ENCODE measurements around the gene HJV. TPM values are rescaled to one million over a fixed set of nuclear protein-coding genes. Genes with fewer than 3 reads are reported as not detected.

The HJV gene
- total RNA-seq, 2 donors from 2014 or later = 0.13 to 0.15 TPM

GRCh38 chr1:146012703-146013558, 8.6 kb downstream of the HJV start:
- Mint-ChIP-seq H3K27ac (no peak overlapping the region), H3K4me3 (no peak overlapping the region)
- peak; percentile 81 for TF ChIP-seq CTCF (conservative IDR thresholded peaks at IDR 0.05)

GRCh38 chr1:146010126-146010738, 11.3 kb downstream of the HJV start:
- Histone ChIP-seq H3K27me3 (ENCODE audit: control insufficient read depth, insufficient read depth, low read length, poor library complexity, severe bottlenecking) (no peaks in the 10 kb centered on the region), H3K9me3 (ENCODE audit: control insufficient read depth, low read length) (no peaks in the 10 kb centered on the region), H3K27ac (ENCODE audit: low read depth, low read length) (no peak overlapping the region), H3K4me1 (ENCODE audit: control insufficient read depth, insufficient read depth, low read length) (no peaks in the 10 kb centered on the region), H3K36me3 (ENCODE audit: control insufficient read depth, insufficient read depth, low read length) (no peaks in the 10 kb centered on the region), H3K4me3 (ENCODE audit: low read length) (no peak overlapping the region), H3K9ac (ENCODE audit: extremely low read depth, low read length, poor library complexity, severe bottlenecking) (no peak overlapping the region)
- H3K4me3 Mint-ChIP-seq = no peak overlapping the region
- DNase-seq = no peak
- 88 to 91% methylated on average over 8 of the region's 8 CpGs for WGBS, 2 experiments (ENCODE audit: insufficient coverage in 1 of 2, insufficient read length in 1 of 2)
- H3K27me3 Mint-ChIP-seq (ENCODE audit: insufficient read depth) = no peaks in the 10 kb centered on the region
- H3K36me3 Mint-ChIP-seq (ENCODE audit: low read depth) = no peaks in the 10 kb centered on the region
- H3K27ac Mint-ChIP-seq = no peak overlapping the region
- TF ChIP-seq CTCF (conservative IDR thresholded peaks at IDR 0.05) = no peak
- no peaks in the 10 kb centered on the region for H3K9me3 Mint-ChIP-seq
- no peaks in the 10 kb centered on the region for H3K4me1 Mint-ChIP-seq

More at GRCh38 chr1:146012703-146013558, 8.6 kb downstream of the HJV start:
- Histone ChIP-seq H3K9me3 (ENCODE audit: control insufficient read depth, low read length) (no peaks in the 10 kb centered on the region), H3K4me3 (ENCODE audit: low read length) (no peak overlapping the region), H3K9ac (ENCODE audit: extremely low read depth, low read length, poor library complexity, severe bottlenecking) (no peak overlapping the region), H3K27ac (ENCODE audit: low read depth, low read length) (no peak overlapping the region), H3K27me3 (ENCODE audit: control insufficient read depth, insufficient read depth, low read length, poor library complexity, severe bottlenecking) (peaks cover 14% of the 10 kb centered on the region), H3K36me3 (ENCODE audit: control insufficient read depth, insufficient read depth, low read length) (no peaks in the 10 kb centered on the region), H3K4me1 (ENCODE audit: control insufficient read depth, insufficient read depth, low read length) (no peaks in the 10 kb centered on the region)
- DNase-seq = peak; percentile 68
- 24 to 55% methylated on average over 2 to 3 of the region's 4 CpGs for WGBS, 2 experiments (ENCODE audit: insufficient coverage in 1 of 2, insufficient read length in 1 of 2)
- Mint-ChIP-seq H3K9me3 (no peaks in the 10 kb centered on the region), H3K27me3 (ENCODE audit: insufficient read depth) (peaks cover 16% of the 10 kb centered on the region), H3K4me1 (no peaks in the 10 kb centered on the region), H3K36me3 (ENCODE audit: low read depth) (no peaks in the 10 kb centered on the region)

GRCh38 chr1:146007489-146008133, 13.9 kb downstream of the HJV start:
- WGBS, 2 experiments (ENCODE audit: insufficient coverage in 1 of 2, insufficient read length in 1 of 2) = 93 to 95% methylated on average over 6 to 8 of the region's 8 CpGs
- DNase-seq = no peak
- Mint-ChIP-seq H3K27ac (no peak overlapping the region), H3K9me3 (no peaks in the 10 kb centered on the region), H3K4me1 (no peaks in the 10 kb centered on the region), H3K36me3 (ENCODE audit: low read depth) (no peaks in the 10 kb centered on the region), H3K4me3 (no peak overlapping the region), H3K27me3 (ENCODE audit: insufficient read depth) (no peaks in the 10 kb centered on the region)
- H3K9me3 ChIP-seq (ENCODE audit: control insufficient read depth, low read length) = no peaks in the 10 kb centered on the region
- no peaks in the 10 kb centered on the region for H3K36me3 ChIP-seq (ENCODE audit: control insufficient read depth, insufficient read depth, low read length)
- H3K9ac ChIP-seq (ENCODE audit: extremely low read depth, low read length, poor library complexity, severe bottlenecking) = no peak overlapping the region
- H3K27ac ChIP-seq (ENCODE audit: low read depth, low read length) = no peak overlapping the region
- TF ChIP-seq CTCF (conservative IDR thresholded peaks at IDR 0.05) = peak; percentile 31
- H3K4me1 ChIP-seq (ENCODE audit: control insufficient read depth, insufficient read depth, low read length) = no peaks in the 10 kb centered on the region
- no peak overlapping the region for H3K4me3 ChIP-seq (ENCODE audit: low read length)
- no peaks in the 10 kb centered on the region for H3K27me3 ChIP-seq (ENCODE audit: control insufficient read depth, insufficient read depth, low read length, poor library complexity, severe bottlenecking)

Measured in endodermal cell (in vitro differentiated cells).